ENCODE measurements around the gene TP53TG5. TPM values are rescaled to one million over a fixed set of nuclear protein-coding genes. Genes with fewer than 3 reads are reported as not detected.

The TP53TG5 gene
- total RNA-seq, 2 experiments from 2014 or later = not detected

DNA sequence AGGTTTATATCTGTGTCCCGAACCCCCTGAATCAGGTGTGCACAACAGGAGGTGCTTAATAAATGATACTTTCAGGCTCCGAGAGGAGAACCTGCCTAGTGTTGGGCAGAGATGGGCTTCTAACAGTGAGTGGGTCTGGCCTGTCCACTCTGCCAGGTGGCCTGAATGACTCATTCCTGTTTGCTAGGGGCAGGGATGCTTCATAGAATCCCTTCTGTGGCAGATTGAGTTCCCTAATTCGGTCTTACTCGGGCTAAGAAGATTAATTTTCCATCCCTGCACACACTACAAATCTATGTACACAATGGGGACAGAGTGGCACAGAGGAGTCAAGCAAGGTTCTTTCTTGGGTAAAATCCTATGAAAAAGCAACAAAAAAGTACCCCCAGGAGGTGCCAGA, 49.7 kb downstream of the TP53TG5 start:
- Histone ChIP-seq H4K20me1 (ENCODE audit: insufficient read depth, low read length) (no peaks in the 10 kb centered on the region), H3K9me2 (ENCODE audit: insufficient read depth, low read length) (no peaks in the 10 kb centered on the region), H3K4me3 (ENCODE audit: low read depth, low read length, poor library complexity, severe bottlenecking) (no peak overlapping the region), H3K9me3 (ENCODE audit: low read length) (no peaks in the 10 kb centered on the region), H3K36me3 (ENCODE audit: insufficient read depth, low read length) (no peaks in the 10 kb centered on the region), H3K4me1 (ENCODE audit: insufficient read depth, low read length, poor library complexity, severe bottlenecking) (peaks cover 23% of the 10 kb centered on the region), H3K4me2 (ENCODE audit: low read length) (no peak overlapping the region), H3K79me2 (ENCODE audit: insufficient read depth, low read depth, low read length) (no peaks in the 10 kb centered on the region), H2AFZ (ENCODE audit: low read length) (no peak overlapping the region), H3K27ac (ENCODE audit: low read depth, low read length, poor library complexity, severe bottlenecking) (no peak overlapping the region)
- ChIA-PET CTCF (ENCODE audit: unreplicated experiment) (no interaction called here), POLR2A (no interaction called here)
- DNase-seq (ENCODE audit: low spot score) = no peak
- TF ChIP-seq EZH2phosphoT487 (IDR thresholded peaks at IDR 0.05; ENCODE audit: borderline replicate concordance, low read depth, low read length) = no peak
- TF ChIP-seq, protein P1, sequence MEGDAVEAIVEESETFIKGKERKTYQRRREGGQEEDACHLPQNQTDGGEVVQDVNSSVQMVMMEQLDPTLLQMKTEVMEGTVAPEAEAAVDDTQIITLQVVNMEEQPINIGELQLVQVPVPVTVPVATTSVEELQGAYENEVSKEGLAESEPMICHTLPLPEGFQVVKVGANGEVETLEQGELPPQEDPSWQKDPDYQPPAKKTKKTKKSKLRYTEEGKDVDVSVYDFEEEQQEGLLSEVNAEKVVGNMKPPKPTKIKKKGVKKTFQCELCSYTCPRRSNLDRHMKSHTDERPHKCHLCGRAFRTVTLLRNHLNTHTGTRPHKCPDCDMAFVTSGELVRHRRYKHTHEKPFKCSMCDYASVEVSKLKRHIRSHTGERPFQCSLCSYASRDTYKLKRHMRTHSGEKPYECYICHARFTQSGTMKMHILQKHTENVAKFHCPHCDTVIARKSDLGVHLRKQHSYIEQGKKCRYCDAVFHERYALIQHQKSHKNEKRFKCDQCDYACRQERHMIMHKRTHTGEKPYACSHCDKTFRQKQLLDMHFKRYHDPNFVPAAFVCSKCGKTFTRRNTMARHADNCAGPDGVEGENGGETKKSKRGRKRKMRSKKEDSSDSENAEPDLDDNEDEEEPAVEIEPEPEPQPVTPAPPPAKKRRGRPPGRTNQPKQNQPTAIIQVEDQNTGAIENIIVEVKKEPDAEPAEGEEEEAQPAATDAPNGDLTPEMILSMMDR (conservative IDR thresholded peaks at IDR 0.05; ENCODE audit: low read length) = no peak
- BruUV-seq (replicated peaks) = no TSS peak
- intact Hi-C loops (cut with micrococcal nuclease; ENCODE audit: unreplicated experiment) = no loop called here

DNA sequence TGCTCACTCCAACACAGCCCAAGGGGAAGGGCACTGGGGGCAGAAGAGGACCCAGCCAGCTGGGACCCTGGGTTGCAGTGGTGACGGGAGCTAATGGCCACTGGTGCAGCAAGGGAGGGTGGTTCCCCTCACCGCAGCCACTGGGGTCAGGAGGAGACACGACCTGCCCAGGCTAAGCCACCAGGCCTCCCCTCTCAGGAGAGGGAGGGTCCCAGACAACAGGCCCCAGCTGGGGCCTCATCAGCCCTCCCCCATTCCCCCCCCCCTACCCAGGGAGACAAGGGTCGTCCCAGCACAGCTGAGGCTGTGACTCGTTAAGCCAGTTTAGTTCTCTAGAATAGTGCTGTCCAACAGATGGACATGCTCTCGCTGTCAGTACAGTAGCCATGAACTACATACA, 52.8 kb downstream of the TP53TG5 start:
- no peak overlapping the region for H3K27ac ChIP-seq (ENCODE audit: low read depth, low read length, poor library complexity, severe bottlenecking)
- H4K20me1 ChIP-seq (ENCODE audit: insufficient read depth, low read length) = no peaks in the 10 kb centered on the region
- TF ChIP-seq, protein P1 (conservative IDR thresholded peaks at IDR 0.05; ENCODE audit: low read length) = no peak
- no peak for TF ChIP-seq EZH2phosphoT487 (IDR thresholded peaks at IDR 0.05; ENCODE audit: borderline replicate concordance, low read depth, low read length)
- POLR2A ChIA-PET = no interaction called here
- H3K36me3 ChIP-seq (ENCODE audit: insufficient read depth, low read length) = no peaks in the 10 kb centered on the region
- peaks cover 45% of the 10 kb centered on the region for H3K4me1 ChIP-seq (ENCODE audit: insufficient read depth, low read length, poor library complexity, severe bottlenecking)
- peak overlapping the region; percentile 33; the same call in 1 of the 2 replicates for H2AFZ ChIP-seq (ENCODE audit: low read length)
- H3K4me2 ChIP-seq (ENCODE audit: low read length) = 0 out of 2 replicates have a peak overlapping the region, but pooled peaks have one; percentile 11
- H3K9me2 ChIP-seq (ENCODE audit: insufficient read depth, low read length) = no peaks in the 10 kb centered on the region
- DNase-seq (ENCODE audit: low spot score) = no peak
- intact Hi-C loops (cut with micrococcal nuclease; ENCODE audit: unreplicated experiment) = no loop called here
- no TSS peak for BruUV-seq (replicated peaks)
- CTCF ChIA-PET (ENCODE audit: unreplicated experiment) = no interaction called here
- no peaks in the 10 kb centered on the region for H3K79me2 ChIP-seq (ENCODE audit: insufficient read depth, low read depth, low read length)
- H3K4me3 ChIP-seq (ENCODE audit: low read depth, low read length, poor library complexity, severe bottlenecking) = no peak overlapping the region
- peaks cover 5% of the 10 kb centered on the region; the same call in 1 of the 2 replicates for H3K9me3 ChIP-seq (ENCODE audit: low read length)

DNA sequence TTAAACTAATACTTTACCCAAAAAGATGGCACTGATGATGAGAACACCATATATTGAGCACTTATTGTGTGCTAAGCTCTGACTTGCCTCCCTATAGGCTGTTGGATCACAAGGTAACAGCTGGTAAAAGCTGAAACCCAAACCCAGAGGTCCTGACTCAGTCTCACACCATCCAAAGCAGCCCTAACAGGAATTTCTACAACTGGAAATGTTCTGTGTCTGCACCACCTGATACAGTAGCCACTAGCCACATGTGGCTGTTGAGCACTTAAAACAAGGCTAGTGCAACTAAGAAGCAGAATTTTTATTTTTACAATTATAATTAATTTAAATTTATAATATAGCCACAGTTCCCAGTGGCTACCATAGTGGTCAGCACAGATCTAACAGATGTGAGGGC, 54.4 kb downstream of the TP53TG5 start:
- Histone ChIP-seq H3K27ac (ENCODE audit: low read depth, low read length, poor library complexity, severe bottlenecking) (no peak overlapping the region), H3K4me1 (ENCODE audit: insufficient read depth, low read length, poor library complexity, severe bottlenecking) (peaks cover 62% of the 10 kb centered on the region), H3K9me2 (ENCODE audit: insufficient read depth, low read length) (no peaks in the 10 kb centered on the region), H2AFZ (ENCODE audit: low read length) (no peak overlapping the region), H4K20me1 (ENCODE audit: insufficient read depth, low read length) (no peaks in the 10 kb centered on the region), H3K79me2 (ENCODE audit: insufficient read depth, low read depth, low read length) (no peaks in the 10 kb centered on the region), H3K9me3 (ENCODE audit: low read length) (peaks cover 5% of the 10 kb centered on the region; the same call in 1 of the 2 replicates), H3K4me2 (ENCODE audit: low read length) (no peak overlapping the region), H3K4me3 (ENCODE audit: low read depth, low read length, poor library complexity, severe bottlenecking) (no peak overlapping the region), H3K36me3 (ENCODE audit: insufficient read depth, low read length) (no peaks in the 10 kb centered on the region)
- CTCF ChIA-PET (ENCODE audit: unreplicated experiment) = no interaction called here
- DNase-seq (ENCODE audit: low spot score) = no peak
- TF ChIP-seq, protein P1 (conservative IDR thresholded peaks at IDR 0.05; ENCODE audit: low read length) = no peak
- no peak for TF ChIP-seq EZH2phosphoT487 (IDR thresholded peaks at IDR 0.05; ENCODE audit: borderline replicate concordance, low read depth, low read length)
- intact Hi-C loops (cut with micrococcal nuclease; ENCODE audit: unreplicated experiment) = loop anchor here (1.0 to 5.0 kb wide), 3 partner anchors 113 to 448 kb away; no protein-coding TSS in a partner anchor
- POLR2A ChIA-PET = no interaction called here
- no TSS peak for BruUV-seq (replicated peaks)
